Mucosa of descending colon (tissue), 3 donors: ENCODE measurements around the gene MAPRE2. TPM values are rescaled to one million over a fixed set of nuclear protein-coding genes. Genes with fewer than 3 reads are reported as not detected.

Experiments
- ATAC-seq: fragments of 200-7000 bp; cut with Tn5 transposase; one replicate; pipeline ENCODE4 v1.9.1; 2020; ENCODE audit warnings: mild to moderate bottlenecking, moderate library complexity
- DNase-seq, 3 donors: peaks; one replicate each; pipeline ENCODE4 v3.0.0-alpha.2; 2020
- H3K36me3 ChIP-seq: fragments of 200-600 bp; one replicate; pipeline ENCODE4 v1.8.0; 2021; ENCODE audit warnings: low read depth, mild to moderate bottlenecking
- H3K4me1 ChIP-seq: fragments of 200-600 bp; one replicate; pipeline ENCODE4 v1.8.0; 2021; ENCODE audit warnings: low read depth, mild to moderate bottlenecking
- H3K4me3 ChIP-seq: fragments of 200-600 bp; one replicate; pipeline ENCODE4 v1.8.0; 2021; ENCODE audit warnings: mild to moderate bottlenecking
- H3K9me3 ChIP-seq: fragments of 200-600 bp; one replicate; pipeline ENCODE4 v1.8.0; 2021; ENCODE audit warnings: mild to moderate bottlenecking
- intact Hi-C, 2 donors: fragments of 100-400 bp; cut with DNase I in 1 of 2; cut with micrococcal nuclease in 1 of 2; formaldehyde crosslinking; loops; one replicate each; pipeline versions ENCODE4 v1.11.0 to v1.11.1; 2022; cut with DNase I, micrococcal nuclease
- total RNA-seq, 3 donors: library from RNA; stranded (reverse); fragmentation: NEBNext Ultra II Directional in 2 of 3; extraction: Animal tissue kit (Norgen Biotek cat#: 25700) in 2 of 3; gene quantifications; one replicate each; pipeline versions ENCODE4 v1.2.1 to v1.2.4, GENCODE V29; 2021 to 2023
- TF ChIP-seq, protein P1 (sequence below): fragments of 200-600 bp; IDR thresholded peaks from one replicate; pipeline ENCODE4 v1.8.0; 2022; ENCODE audit warnings: antibody characterized with exemption, mild to moderate bottlenecking
- donor health status: DM: no; HTN: no; CAD: no; lungs with moderate emphysema.
- donor health status: DM: no; HTN: no; CAD: no.
- donor health status: DM: no; HTN: yes; CAD: no.

MAPRE2 gene
- total RNA-seq, 3 donors from 2014 or later = 26.4 to 31.3 (median 27.3) TPM

DNA sequence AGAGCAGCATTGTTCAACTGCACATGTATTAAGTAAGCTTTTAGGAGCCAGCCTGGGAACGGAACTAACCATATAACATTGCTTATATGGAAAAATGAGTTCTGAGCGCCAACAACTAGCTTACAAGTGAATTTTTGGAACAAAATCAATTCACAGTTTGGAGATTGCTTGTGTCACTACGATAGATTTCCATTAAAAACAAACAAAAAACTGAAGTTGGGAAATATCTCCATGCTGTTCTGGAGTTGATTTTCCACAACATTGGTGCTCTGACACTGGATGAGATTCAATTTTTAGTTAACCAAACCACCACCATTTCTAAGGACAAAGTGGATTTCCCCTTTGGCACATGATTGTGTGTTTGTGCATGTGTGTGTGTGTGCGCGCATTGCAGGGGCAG is 142.7 kb downstream of the MAPRE2 start:
- H3K36me3 ChIP-seq = no peaks in the 10 kb centered on the region
- TF ChIP-seq, protein P1, sequence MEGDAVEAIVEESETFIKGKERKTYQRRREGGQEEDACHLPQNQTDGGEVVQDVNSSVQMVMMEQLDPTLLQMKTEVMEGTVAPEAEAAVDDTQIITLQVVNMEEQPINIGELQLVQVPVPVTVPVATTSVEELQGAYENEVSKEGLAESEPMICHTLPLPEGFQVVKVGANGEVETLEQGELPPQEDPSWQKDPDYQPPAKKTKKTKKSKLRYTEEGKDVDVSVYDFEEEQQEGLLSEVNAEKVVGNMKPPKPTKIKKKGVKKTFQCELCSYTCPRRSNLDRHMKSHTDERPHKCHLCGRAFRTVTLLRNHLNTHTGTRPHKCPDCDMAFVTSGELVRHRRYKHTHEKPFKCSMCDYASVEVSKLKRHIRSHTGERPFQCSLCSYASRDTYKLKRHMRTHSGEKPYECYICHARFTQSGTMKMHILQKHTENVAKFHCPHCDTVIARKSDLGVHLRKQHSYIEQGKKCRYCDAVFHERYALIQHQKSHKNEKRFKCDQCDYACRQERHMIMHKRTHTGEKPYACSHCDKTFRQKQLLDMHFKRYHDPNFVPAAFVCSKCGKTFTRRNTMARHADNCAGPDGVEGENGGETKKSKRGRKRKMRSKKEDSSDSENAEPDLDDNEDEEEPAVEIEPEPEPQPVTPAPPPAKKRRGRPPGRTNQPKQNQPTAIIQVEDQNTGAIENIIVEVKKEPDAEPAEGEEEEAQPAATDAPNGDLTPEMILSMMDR = no peak
- H3K9me3 ChIP-seq = no peaks in the 10 kb centered on the region
- H3K4me1 ChIP-seq = no peaks in the 10 kb centered on the region
- DNase-seq (no peak), ATAC-seq (no peak)
- no peak overlapping the region for H3K4me3 ChIP-seq
- intact Hi-C loops = no loop called here

DNA sequence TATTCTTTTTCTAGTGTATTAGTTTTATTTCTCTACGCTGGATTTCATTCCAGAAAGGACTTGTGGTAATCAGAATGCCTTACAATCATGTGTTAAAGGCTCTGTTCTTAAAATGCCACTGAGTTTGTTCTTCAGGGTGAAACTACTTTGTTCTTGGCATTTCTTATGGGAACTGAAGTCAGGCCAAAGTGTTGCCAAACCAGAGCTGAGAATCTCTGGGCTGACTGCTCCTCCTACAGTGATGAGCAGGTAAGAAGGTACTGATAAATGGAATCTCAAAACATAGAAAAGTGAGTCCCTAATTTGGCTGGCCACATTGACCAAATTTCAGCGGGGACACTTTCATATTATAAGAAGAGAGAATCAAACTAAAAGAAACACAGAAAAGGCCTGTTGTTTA is 144.6 kb downstream of the MAPRE2 start:
- H3K9me3 ChIP-seq = no peaks in the 10 kb centered on the region
- intact Hi-C loops = no loop called here
- no peak for DNase-seq
- TF ChIP-seq, protein P1 = no peak
- H3K4me1 ChIP-seq = no peaks in the 10 kb centered on the region
- no peak overlapping the region for H3K4me3 ChIP-seq
- H3K36me3 ChIP-seq = no peaks in the 10 kb centered on the region
- no peak for ATAC-seq

DNA sequence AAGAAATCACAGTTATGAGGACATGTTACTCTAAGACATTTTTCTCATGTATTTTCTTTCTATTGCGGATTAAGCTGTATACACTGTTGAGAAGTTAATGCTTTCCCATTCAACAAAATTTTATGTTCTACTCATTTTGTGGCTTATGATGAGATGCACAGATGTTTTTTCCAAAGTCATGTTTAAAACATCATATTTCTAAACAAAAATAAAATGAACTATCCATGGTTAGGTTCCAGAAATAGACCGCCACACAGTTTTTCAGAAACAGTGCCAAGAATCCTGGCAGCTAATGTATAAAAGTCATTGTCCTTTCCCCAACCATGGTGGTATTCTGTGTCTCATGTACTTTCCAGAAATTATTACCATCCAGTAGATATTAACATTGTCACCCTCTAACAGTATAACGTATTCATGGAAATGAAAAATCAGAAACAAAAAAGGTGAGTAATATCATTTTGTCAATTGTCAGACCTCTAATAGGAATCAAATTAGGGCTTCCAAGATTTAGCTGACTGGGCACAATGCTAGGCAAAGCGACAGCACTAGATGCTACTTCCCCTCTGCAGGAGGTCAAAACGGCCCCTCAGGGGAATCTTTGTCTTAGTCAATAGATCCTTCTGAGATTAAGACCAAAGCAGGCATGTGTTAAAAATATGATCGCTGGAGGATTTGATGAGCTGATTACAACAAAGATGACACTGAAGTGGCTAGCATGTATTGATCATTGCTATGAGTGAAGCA is 145.2 kb downstream of the MAPRE2 start:
- TF ChIP-seq, protein P1 = no peak
- H3K4me3 ChIP-seq = no peak overlapping the region
- intact Hi-C loops = no loop called here
- no peaks in the 10 kb centered on the region for H3K36me3 ChIP-seq
- DNase-seq = no peak
- no peaks in the 10 kb centered on the region for H3K9me3 ChIP-seq
- ATAC-seq = no peak
- H3K4me1 ChIP-seq = no peaks in the 10 kb centered on the region

DNA sequence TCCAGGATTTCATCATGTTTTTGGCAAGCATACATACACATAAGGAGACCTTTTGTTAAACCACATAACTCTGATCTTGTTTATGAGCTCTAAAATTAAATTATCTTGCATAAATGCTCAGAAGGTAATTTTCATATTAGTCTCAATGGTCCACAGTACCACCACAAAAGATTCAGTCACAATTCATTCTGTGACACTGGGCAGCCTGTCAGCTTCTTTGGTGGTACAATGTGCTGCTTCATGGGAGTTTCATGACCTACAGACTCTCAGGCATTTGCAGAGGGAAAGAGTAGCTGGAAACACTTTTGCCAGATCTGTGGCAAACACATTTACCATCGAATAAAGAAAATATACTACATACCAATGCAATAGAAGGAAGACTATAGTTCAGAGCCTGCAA is 148.3 kb downstream of the MAPRE2 start:
- DNase-seq = no peak
- H3K36me3 ChIP-seq = no peaks in the 10 kb centered on the region
- H3K4me3 ChIP-seq = no peak overlapping the region
- TF ChIP-seq, protein P1 = no peak
- H3K4me1 ChIP-seq = no peaks in the 10 kb centered on the region
- no peak for ATAC-seq
- intact Hi-C loops = no loop called here
- no peaks in the 10 kb centered on the region for H3K9me3 ChIP-seq

DNA sequence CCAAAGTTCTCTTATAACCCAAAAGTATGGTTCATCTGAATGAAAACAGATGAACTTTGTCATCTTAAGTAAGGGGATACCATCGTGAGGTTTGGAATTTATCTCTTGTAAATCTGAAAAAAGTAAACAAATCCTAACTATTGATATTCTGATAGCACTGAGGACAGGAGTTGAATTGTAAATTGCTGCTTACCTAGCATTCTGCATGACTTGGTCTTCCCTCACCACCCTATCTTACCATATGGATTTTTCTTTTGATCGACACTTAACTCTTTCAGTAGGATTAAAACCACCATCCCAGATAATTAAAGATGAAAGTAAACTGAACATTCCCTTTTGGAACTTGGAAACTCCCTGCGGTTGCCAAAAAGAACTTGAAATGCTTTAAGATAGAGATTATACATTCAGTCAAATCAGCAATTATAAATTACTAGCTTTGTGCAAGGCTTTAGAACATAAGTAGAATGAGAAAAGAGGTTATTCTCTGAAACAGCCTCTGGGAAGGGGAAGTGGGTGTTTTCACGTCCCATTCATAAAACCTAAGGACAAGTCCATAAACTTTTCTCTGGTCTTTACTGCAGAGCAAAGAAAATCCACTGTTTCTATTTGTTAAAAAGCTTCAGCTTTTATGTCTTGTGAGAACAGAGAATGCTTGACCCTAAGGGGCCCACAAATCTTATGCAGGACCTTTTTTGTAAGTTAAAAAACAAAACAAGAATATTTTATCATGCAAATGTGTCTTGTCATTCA is 149.9 kb downstream of the MAPRE2 start:
- H3K4me1 ChIP-seq = no peaks in the 10 kb centered on the region
- H3K4me3 ChIP-seq = no peak overlapping the region
- ATAC-seq (no peak), DNase-seq (no peak)
- H3K9me3 ChIP-seq = no peaks in the 10 kb centered on the region
- intact Hi-C loops = no loop called here
- TF ChIP-seq, protein P1 = no peak
- no peaks in the 10 kb centered on the region for H3K36me3 ChIP-seq
